MCF 10A (cell line): Measurements from ENCODE around the gene ZG16. TPM values are rescaled to one million over a fixed set of nuclear protein-coding genes. Genes with fewer than 3 reads are reported as not detected.

Experiments used
- BruUV-seq: library from RNA; stranded (reverse); fragments of 400-500 nt; replicated peaks from 2 replicates; lab custom pipeline; 2021; lab: Mats Ljungman, UMichigan
- CTCF ChIA-PET: fragments of 300-600 bp; sonication (Branson Sonifier 250); formaldehyde crosslinking; extraction: SDS; loops from one replicate; lab custom pipeline; 2021; ENCODE audit warnings: antibody characterized with exemption, inconsistent platforms; lab: Yijun Ruan, JAX
- POLR2A ChIA-PET: fragments of 300-600, 350-650 bp; sonication (Branson Sonifier 250); formaldehyde crosslinking; extraction: SDS; loops from one replicate; lab custom pipeline; 2020; ENCODE audit warnings: antibody characterized with exemption, inconsistent platforms; lab: Yijun Ruan, JAX
- DNase-seq: peaks from one replicate; pipeline ENCODE4 v3.0.0-alpha.2; 2018; ENCODE audit not compliant: unreplicated experiment
- H3K27ac Mint-ChIP-seq: one replicate; pipeline ENCODE4 v1.8.0; 2022; ENCODE audit warnings: mild to moderate bottlenecking, low read depth, mixed read lengths; ENCODE audit not compliant: unreplicated experiment
- H3K27me3 Mint-ChIP-seq: one replicate; pipeline ENCODE4 v1.8.0; 2022; ENCODE audit warnings: mixed read lengths; ENCODE audit not compliant: insufficient read depth, unreplicated experiment
- H3K36me3 Mint-ChIP-seq: one replicate; pipeline ENCODE4 v1.8.0; 2022; ENCODE audit warnings: mild to moderate bottlenecking, moderate library complexity, mixed read lengths; ENCODE audit not compliant: insufficient read depth, unreplicated experiment
- H3K4me1 Mint-ChIP-seq: one replicate; pipeline ENCODE4 v1.8.0; 2022; ENCODE audit warnings: mixed read lengths; ENCODE audit not compliant: insufficient read depth, unreplicated experiment
- H3K4me3 Mint-ChIP-seq: one replicate; pipeline ENCODE4 v1.8.0; 2022; ENCODE audit warnings: mild to moderate bottlenecking, moderate library complexity, mixed read lengths; ENCODE audit not compliant: unreplicated experiment
- H3K9me3 Mint-ChIP-seq: one replicate; pipeline ENCODE4 v1.8.0; 2022; ENCODE audit warnings: mixed read lengths; ENCODE audit not compliant: unreplicated experiment
- intact Hi-C: fragments of 100-400 bp; cut with micrococcal nuclease; formaldehyde crosslinking; loops from 2 replicates; pipeline ENCODE4 v1.14.1; 2022
- total RNA-seq: library from RNA; stranded (reverse); gene quantifications from 2 replicates; pipeline ENCODE4 v1.2.3, GENCODE V29; 2022
- TF ChIP-seq, protein P1 (sequence below): fragments of 200-600 bp; IDR thresholded peaks from one replicate; pipeline ENCODE4 v1.8.0; 2022; ENCODE audit warnings: antibody characterized with exemption, mild to moderate bottlenecking; ENCODE audit not compliant: unreplicated experiment

The ZG16 gene
- total RNA-seq, 1 experiment from 2014 or later = not detected

DNA sequence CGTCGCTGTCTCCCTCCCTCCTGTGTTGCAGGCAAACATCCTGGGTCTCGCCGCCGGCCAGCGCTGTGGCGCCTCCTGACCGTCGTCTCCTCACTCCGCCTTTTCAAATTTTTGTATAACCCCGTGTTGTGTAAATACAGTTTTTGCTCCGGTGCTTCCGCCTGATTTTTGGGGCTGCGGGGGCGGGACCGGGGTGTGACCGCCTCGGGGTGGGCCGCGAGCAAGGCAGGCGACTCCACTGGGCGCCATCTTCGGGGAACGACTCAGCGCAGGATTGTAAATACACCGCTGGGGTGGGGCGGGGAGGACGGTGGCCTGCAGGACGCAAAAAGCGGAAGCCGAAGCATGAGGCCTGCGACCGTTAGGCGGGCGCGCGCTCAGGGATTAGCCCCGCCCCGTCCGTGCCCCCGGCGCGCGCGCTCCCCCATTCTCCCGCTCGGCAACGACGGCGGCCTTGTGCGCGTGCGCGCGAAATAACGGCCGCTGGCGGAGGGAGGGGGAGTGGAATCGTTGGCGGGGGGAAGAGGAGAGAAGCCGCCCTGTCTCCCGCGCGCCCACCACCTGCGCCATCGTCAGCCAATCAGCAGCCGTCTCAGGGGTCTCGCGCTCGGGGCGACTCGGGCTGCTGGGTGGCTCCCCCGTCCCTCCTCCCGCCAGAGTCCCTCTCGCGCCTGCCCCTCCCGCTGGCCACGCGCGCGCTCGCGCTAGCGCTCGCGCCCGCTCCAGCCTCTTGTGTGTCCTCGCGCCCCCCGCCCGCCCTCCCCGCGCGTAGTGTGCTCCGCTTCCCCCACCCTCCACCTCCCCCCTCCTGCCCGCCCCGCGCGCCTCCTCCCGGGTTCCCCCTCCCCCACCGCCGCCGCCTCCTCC lies 27.4 kb downstream of the ZG16 start:
- Mint-ChIP-seq H3K36me3 (peaks cover 48% of the 10 kb centered on the region), H3K27me3 (no peaks in the 10 kb centered on the region), H3K4me3 (peak overlapping the region; percentile 92), H3K9me3 (no peaks in the 10 kb centered on the region), H3K4me1 (peaks cover 29% of the 10 kb centered on the region), H3K27ac (peak overlapping the region; percentile 98)
- ChIA-PET CTCF (interaction anchor here (1.5 to 1.9 kb wide), 2 partner anchors 12 to 15 kb away, joined by 6 to 8 read pairs; partner anchors contain the start of gene KIF22), POLR2A (interaction anchor here (0.5 to 6.7 kb wide), 11 partner anchors 11 to 262 kb away, joined by 3 to 120 read pairs (median 5); partner anchors contain the start of genes HIRIP3, KCTD13, KIF22 and MVP)
- BruUV-seq = no TSS peak
- TF ChIP-seq, protein P1, sequence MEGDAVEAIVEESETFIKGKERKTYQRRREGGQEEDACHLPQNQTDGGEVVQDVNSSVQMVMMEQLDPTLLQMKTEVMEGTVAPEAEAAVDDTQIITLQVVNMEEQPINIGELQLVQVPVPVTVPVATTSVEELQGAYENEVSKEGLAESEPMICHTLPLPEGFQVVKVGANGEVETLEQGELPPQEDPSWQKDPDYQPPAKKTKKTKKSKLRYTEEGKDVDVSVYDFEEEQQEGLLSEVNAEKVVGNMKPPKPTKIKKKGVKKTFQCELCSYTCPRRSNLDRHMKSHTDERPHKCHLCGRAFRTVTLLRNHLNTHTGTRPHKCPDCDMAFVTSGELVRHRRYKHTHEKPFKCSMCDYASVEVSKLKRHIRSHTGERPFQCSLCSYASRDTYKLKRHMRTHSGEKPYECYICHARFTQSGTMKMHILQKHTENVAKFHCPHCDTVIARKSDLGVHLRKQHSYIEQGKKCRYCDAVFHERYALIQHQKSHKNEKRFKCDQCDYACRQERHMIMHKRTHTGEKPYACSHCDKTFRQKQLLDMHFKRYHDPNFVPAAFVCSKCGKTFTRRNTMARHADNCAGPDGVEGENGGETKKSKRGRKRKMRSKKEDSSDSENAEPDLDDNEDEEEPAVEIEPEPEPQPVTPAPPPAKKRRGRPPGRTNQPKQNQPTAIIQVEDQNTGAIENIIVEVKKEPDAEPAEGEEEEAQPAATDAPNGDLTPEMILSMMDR = no peak
- intact Hi-C loops = loop anchor here (1.0 to 5.0 kb wide), 2 partner anchors 15 to 217 kb away; partner anchors contain the start of genes C16orf92 and KIF22
- peak; percentile 95 for DNase-seq

DNA sequence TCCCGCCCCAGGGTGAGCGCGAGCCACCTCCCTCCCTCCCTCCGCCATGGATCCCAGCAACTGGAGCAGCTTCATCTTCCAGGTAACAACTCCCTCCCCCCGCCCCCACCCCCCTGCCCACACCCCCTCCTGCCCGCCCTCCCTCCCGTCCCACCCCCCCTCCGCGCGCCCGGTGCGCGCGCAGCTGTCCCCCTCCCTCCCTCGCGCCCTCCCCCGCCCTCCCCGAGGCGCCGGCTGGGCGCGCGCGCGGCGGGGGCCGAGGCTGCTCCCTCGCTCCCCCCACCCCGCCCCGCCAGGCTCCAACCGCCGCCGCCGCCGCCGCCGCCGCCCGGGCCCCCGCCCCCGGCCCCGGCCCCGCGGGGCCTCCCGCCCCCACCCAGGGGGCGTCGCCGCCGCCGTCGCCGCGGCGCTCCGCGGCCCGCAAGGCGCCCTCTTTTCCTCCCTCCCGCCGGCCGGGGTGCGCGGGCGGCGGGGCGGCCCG lies 28.1 kb downstream of the ZG16 start, which contains the start of gene MAZ:
Gene MAZ (plus strand): TSS at position 431 of the 481 bp plus-strand sequence. CDS start 173 bp downstream, outside the sequence.
- CTCF ChIA-PET = interaction anchor here (0.8 to 3.3 kb wide), 2 partner anchors 12 to 16 kb away, joined by 4 to 50 read pairs; partner anchors contain the start of genes KIF22, MVP and PAGR1
- Mint-ChIP-seq H3K9me3 (no peaks in the 10 kb centered on the region), H3K4me1 (peaks cover 35% of the 10 kb centered on the region), H3K36me3 (peaks cover 48% of the 10 kb centered on the region), H3K27ac (peak within 1 kb of the TSS; percentile 98), H3K4me3 (peak within 1 kb of the TSS; percentile 92), H3K27me3 (no peaks in the 10 kb centered on the region)
- POLR2A ChIA-PET = interaction anchor here (0.5 to 3.7 kb wide), 6 partner anchors 13 to 852 kb away, joined by 3 to 120 read pairs (median 6); partner anchors contain the start of genes FBRS, MVP, PAGR1 and TAOK2
- no TSS peak for BruUV-seq
- TF ChIP-seq, protein P1 = no peak
- no peak for DNase-seq
- intact Hi-C loops = loop anchor here (5.0 kb wide), 1 partner anchor 216 kb away; the partner anchor contains the start of gene C16orf92

DNA sequence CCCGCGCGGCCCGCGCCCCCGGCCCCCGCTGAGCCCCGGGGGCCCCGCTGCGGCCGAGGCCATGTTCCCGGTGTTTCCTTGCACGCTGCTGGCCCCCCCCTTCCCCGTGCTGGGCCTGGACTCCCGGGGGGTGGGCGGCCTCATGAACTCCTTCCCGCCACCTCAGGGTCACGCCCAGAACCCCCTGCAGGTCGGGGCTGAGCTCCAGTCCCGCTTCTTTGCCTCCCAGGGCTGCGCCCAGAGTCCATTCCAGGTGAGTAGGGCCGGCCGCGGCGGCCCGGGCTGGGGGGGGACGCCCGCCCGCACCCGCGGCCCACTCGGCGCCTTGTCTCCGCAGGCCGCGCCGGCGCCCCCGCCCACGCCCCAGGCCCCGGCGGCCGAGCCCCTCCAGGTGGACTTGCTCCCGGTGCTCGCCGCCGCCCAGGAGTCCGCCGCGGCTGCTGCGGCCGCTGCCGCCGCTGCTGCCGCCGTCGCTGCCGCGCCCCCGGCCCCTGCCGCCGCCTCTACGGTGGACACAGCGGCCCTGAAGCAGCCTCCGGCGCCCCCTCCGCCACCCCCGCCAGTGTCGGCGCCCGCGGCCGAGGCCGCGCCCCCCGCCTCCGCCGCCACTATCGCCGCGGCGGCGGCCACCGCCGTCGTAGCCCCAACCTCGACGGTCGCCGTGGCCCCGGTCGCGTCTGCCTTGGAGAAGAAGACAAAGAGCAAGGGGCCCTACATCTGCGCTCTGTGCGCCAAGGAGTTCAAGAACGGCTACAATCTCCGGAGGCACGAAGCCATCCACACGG lies 28.8 kb downstream of the ZG16 start:
- H3K9me3 Mint-ChIP-seq = no peaks in the 10 kb centered on the region
- no peaks in the 10 kb centered on the region for H3K27me3 Mint-ChIP-seq
- intact Hi-C loops = loop anchor here (5.0 kb wide), 1 partner anchor 215 kb away; the partner anchor contains the start of gene C16orf92
- TF ChIP-seq, protein P1 = no peak
- peak; percentile 66 for DNase-seq
- ChIA-PET POLR2A (interaction anchor here (0.5 to 3.7 kb wide), 13 partner anchors 12 to 852 kb away, joined by 3 to 120 read pairs (median 6); partner anchors contain the start of genes ALDOA, CDIPT, FBRS and KIF22), CTCF (interaction anchor here (0.6 to 3.3 kb wide), 8 partner anchors 8 to 117 kb away, joined by 3 to 50 read pairs (median 3); partner anchors contain the start of genes KIF22, MVP and PAGR1)
- H3K4me1 Mint-ChIP-seq = peaks cover 37% of the 10 kb centered on the region
- H3K27ac Mint-ChIP-seq = no peak overlapping the region
- H3K4me3 Mint-ChIP-seq = peak overlapping the region; percentile 81
- BruUV-seq = no TSS peak
- H3K36me3 Mint-ChIP-seq = peaks cover 50% of the 10 kb centered on the region
